HUES64 (cell line): ENCODE data around the gene NAPEPLD.
"Not testable (repeated sequence)": the region's sequence is repeated elsewhere in the genome, so short reads cannot be mapped to it uniquely, and the experiment has no call there.

Source experiments
- H3K27ac ChIP-seq: 2 replicates; pipeline ENCODE4 v1.7.0; 2013; ENCODE audit warnings: low read depth, low read length, inconsistent platforms
- H3K27me3 ChIP-seq: 2 replicates; pipeline ENCODE4 v1.6.1; 2013; ENCODE audit warnings: mild to moderate bottlenecking, low read length; ENCODE audit not compliant: insufficient read depth
- H3K36me3 ChIP-seq: 2 replicates; pipeline ENCODE4 v1.6.1; 2013; ENCODE audit warnings: mild to moderate bottlenecking, low read length; ENCODE audit not compliant: insufficient read depth
- H3K4me1 ChIP-seq: 2 replicates; pipeline ENCODE4 v1.6.1; 2013; ENCODE audit warnings: mild to moderate bottlenecking, low read length, moderate library complexity; ENCODE audit not compliant: insufficient read depth
- H3K4me3 ChIP-seq: 2 replicates; pipeline ENCODE4 v1.5.1; 2013; ENCODE audit warnings: mild to moderate bottlenecking, low read length, moderate library complexity
- H3K9ac ChIP-seq: 2 replicates; pipeline ENCODE4 v1.6.1; 2013; ENCODE audit warnings: mild to moderate bottlenecking, low read depth, low read length
- H3K9me3 ChIP-seq: 2 replicates; pipeline ENCODE4 v1.6.1; 2013; ENCODE audit warnings: low read depth, low read length; ENCODE audit not compliant: insufficient read depth
- WGBS: fragments of 150-250, 120-280 bp; methylation state at CpG from one replicate; pipeline ENCODE4 v1.1.7; 2013; ENCODE audit warnings: missing lambda C conversion rate; 5-methylcytosine and 5-hydroxymethylcytosine counted together

The NAPEPLD gene

DNA sequence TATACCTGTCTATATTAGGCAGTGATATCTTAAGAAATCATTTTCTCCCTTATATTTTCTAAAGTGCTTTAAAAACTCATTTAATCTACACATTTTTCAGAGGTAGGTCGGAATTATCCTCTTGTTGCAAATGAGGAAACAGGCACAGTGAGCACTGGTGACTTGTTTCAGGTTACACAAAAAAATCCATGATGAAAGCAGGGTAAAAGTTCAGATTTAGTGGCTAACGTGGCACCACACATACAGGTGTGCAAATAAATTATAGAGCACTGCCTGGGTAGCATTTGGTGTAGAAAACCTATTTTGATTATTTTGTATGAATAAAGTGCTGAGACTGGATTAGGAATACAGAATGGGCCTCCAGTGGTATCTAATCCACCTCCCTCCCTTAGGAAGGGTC, 47.4 kb downstream of the NAPEPLD start:
- 48% methylated on average over 2 of the region's 2 CpGs for WGBS
- Histone ChIP-seq H3K4me1 (peaks cover 5% of the 10 kb centered on the region; the same call in 1 of the 2 replicates), H3K27ac (no peak overlapping the region), H3K27me3 (no peaks in the 10 kb centered on the region), H3K9me3 (no peaks in the 10 kb centered on the region), H3K9ac (no peak overlapping the region), H3K36me3 (peaks cover 54% of the 10 kb centered on the region), H3K4me3 (no peak overlapping the region)

DNA sequence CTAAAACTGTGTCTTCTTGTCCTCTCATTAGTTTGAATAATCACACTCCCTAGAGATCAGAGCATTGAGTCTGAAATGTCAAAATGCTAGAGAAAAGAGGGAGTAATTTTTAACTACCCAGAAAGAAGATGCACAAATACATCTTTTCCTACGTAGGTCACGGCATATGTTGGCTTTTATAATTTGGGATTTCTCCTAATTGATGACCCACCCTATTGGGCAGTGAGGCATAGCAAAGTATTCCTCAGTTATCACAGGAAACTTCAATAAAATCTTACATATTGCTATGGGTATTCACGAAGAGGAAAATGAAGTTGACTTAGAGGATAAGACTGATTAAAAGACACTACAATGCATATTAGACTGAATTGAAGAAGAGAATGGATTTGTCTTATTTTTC, 48.6 kb downstream of the NAPEPLD start:
- Histone ChIP-seq H3K27ac (no peak overlapping the region), H3K4me1 (no peaks in the 10 kb centered on the region), H3K27me3 (no peaks in the 10 kb centered on the region), H3K36me3 (peaks cover 62% of the 10 kb centered on the region), H3K4me3 (no peak overlapping the region), H3K9ac (no peak overlapping the region), H3K9me3 (no peaks in the 10 kb centered on the region)
- WGBS = 90% methylated on average over 2 of the region's 3 CpGs

DNA sequence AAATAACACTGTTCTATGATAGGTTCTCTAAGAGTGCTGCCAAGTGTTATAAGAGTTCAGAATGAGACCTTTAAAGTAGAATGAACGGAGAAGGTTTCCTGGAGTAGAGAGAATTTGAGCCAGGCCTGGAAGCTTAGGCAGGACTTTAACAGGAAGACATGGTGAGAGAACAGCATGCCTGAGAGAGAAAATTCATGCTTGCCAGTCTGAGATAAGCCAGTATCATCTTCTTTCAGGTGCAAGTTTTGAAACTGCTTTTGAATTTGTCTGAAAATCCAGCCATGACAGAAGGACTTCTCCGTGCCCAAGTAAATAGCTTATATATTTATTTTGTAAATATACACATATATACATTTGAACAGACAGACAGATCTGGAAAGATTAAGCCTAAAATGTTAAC, 51.9 kb downstream of the NAPEPLD start:
- H3K36me3 ChIP-seq = peaks cover 76% of the 10 kb centered on the region
- H3K9me3 ChIP-seq = no peaks in the 10 kb centered on the region
- no peak overlapping the region for H3K27ac ChIP-seq
- no peak overlapping the region for H3K4me3 ChIP-seq
- no peaks in the 10 kb centered on the region for H3K4me1 ChIP-seq
- WGBS = 97% methylated on average over 1 of the region's 2 CpGs
- H3K27me3 ChIP-seq = no peaks in the 10 kb centered on the region
- H3K9ac ChIP-seq = no peak overlapping the region

DNA sequence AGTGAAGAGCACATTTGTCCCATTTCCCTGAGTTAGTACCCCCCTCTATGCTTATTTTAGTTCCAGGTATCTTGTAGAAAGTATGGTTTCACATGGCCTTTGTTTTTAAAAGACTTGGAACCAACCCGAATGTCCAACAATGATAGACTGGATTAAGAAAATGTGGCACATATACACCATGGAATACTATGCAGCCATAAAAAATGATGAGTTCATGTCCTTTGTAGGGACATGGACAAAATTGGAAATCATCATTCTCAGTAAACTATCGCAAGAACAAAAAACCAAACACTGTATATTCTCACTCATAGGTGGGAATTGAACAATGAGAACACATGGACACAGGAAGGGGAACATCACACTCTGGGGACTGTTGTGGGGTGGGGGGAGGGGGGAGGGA, 53.3 kb downstream of the NAPEPLD start:
- WGBS = no CpG with 5 or more reads among the region's 2 CpGs
- not testable (repeated sequence) for H3K27me3 ChIP-seq, H3K9ac ChIP-seq, H3K9me3 ChIP-seq, H3K4me3 ChIP-seq, H3K4me1 ChIP-seq, H3K27ac ChIP-seq
- peaks cover 74% of the 10 kb centered on the region for H3K36me3 ChIP-seq

DNA sequence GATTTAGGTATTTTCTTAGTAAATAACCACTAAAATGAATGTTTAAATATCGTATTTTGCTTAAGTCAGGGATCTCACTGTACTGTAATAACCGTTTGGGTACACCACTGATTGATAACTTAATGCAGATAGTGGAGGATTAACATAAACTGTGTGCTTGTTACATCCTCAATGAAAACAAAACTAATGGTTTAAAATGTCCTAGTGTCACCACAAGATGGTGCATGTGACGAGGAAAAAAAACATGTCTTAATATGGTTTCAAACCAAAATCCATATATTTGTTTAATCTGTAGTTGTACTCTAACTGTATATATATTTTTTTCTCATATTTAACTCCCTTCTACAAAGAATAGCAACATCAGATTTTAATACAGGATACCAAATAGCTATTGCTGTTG, 54.8 kb downstream of the NAPEPLD start:
- Histone ChIP-seq H3K9me3 (no peaks in the 10 kb centered on the region), H3K4me3 (no peak overlapping the region), H3K27me3 (no peaks in the 10 kb centered on the region), H3K36me3 (peaks cover 72% of the 10 kb centered on the region), H3K4me1 (no peaks in the 10 kb centered on the region), H3K9ac (no peak overlapping the region), H3K27ac (no peak overlapping the region)
- WGBS = 50% methylated on average over 2 of the region's 3 CpGs

DNA sequence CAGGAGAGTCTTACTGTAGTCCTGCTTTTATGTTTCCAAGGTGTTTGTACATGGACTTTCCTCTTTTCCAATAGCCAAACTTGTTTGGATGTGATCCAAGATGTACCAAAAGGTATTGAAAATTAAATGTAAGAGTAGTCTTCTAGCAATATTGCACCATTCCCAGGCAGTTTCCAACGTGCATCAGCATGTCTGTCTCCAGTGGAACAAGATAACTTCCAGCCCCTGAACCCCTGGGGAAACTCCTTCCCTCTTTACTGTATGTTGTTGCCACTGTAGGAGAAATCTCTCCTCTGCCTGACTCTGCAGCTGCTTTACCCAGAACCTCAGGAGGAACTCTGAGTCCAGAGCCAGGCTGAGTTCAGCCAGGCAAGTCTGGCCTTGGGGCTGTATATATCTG, 55.5 kb downstream of the NAPEPLD start:
- no peaks in the 10 kb centered on the region for H3K9me3 ChIP-seq
- 92% methylated on average over 1 of the region's 1 CpG for WGBS
- H3K9ac ChIP-seq = no peak overlapping the region
- H3K36me3 ChIP-seq = peaks cover 77% of the 10 kb centered on the region
- H3K27me3 ChIP-seq = no peaks in the 10 kb centered on the region
- no peaks in the 10 kb centered on the region for H3K4me1 ChIP-seq
- no peak overlapping the region for H3K4me3 ChIP-seq
- no peak overlapping the region for H3K27ac ChIP-seq

DNA sequence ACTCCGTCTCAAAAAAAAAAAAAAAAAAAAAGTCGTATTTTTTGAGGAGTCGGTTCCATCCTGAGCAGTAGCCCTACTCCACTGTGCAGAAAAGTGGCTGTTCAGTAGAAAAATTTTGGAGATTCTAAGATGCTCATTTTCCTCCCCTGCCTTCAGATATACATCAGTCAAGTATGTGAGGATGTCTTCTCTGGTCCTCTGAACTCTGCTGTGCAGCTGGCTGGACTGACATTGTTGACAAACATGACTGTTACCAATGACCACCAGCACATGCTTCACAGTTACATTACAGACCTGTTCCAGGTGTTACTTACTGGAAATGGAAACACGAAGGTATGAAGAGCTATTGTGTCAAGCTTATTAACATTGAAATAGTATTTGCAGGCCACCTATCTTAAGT, 56.6 kb downstream of the NAPEPLD start:
- not testable (repeated sequence) for H3K27ac ChIP-seq, H3K27me3 ChIP-seq, H3K9me3 ChIP-seq, H3K4me1 ChIP-seq, H3K9ac ChIP-seq, H3K4me3 ChIP-seq
- H3K36me3 ChIP-seq = peaks cover 81% of the 10 kb centered on the region
- WGBS = 40% methylated on average over 2 of the region's 4 CpGs

DNA sequence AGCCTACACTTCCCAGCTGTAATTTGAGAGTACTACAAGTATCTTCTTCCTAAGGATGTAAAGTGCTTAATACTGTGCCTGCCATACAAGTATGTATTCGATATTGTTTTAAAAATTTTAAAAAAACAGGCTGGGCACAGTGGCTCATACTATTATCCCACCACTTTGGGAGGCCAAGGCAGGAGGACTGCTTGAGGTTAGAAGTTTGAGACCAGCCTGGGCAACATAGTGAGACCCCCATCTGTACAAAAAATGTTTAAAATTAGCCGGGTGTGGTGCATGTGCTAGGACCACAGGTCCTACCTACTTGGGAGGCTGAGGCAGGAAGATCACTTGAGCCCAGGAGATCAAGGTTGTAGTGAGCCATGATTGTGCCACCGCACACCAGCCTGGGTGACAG, 65.7 kb downstream of the NAPEPLD start:
- Histone ChIP-seq H3K9ac (no peak overlapping the region), H3K27ac (no peak overlapping the region), H3K27me3 (no peaks in the 10 kb centered on the region), H3K36me3 (peaks cover 54% of the 10 kb centered on the region), H3K4me1 (peaks cover 15% of the 10 kb centered on the region), H3K4me3 (no peak overlapping the region), H3K9me3 (no peaks in the 10 kb centered on the region)
- 94% methylated on average over 2 of the region's 3 CpGs for WGBS

DNA sequence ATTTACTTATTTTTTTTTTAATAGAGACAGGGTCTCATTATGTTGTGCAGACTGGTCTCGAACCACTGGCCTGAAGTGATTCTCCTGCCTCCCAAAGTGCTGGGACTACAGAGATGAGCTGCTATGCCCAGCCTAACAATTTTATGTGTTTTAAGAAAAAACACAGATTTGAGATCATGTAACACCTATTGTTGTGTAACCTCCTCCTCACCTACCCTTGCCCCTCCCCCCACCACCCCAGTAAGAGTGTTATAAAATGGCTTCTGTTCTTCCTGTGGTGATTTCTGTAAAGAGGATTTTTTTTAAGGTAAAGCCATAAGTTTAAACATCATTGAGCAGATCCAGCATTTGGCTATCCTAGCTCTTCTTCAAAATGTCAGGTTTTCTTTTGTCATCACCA, 66.4 kb downstream of the NAPEPLD start:
- Histone ChIP-seq H3K4me3 (no peak overlapping the region), H3K4me1 (peaks cover 15% of the 10 kb centered on the region), H3K27ac (no peak overlapping the region), H3K27me3 (no peaks in the 10 kb centered on the region), H3K9ac (no peak overlapping the region), H3K36me3 (peaks cover 50% of the 10 kb centered on the region), H3K9me3 (no peaks in the 10 kb centered on the region)
- WGBS = 96% methylated on average over 1 of the region's 1 CpG

DNA sequence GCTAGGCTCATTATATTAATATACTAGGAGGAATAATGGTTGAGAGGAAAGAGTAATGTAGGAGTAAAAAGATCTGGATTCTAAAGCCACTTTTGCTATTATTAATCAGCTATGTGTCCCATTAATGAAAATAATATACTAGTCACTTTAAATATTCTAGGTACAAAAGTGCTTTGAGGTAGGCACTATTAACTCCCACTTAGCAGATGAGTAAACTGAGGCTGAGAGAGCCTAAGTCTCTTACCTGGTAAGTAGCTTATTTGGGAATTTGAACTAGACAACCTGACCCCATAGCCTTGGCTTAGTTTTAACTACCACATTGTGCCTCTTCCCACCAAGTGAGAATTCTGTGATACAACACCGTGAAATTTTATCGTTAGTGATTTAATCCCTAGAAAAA, 68.0 kb downstream of the NAPEPLD start:
- Histone ChIP-seq H3K4me1 (peaks cover 15% of the 10 kb centered on the region), H3K36me3 (peaks cover 35% of the 10 kb centered on the region)
- WGBS = no CpG with 5 or more reads among the region's 2 CpGs

DNA sequence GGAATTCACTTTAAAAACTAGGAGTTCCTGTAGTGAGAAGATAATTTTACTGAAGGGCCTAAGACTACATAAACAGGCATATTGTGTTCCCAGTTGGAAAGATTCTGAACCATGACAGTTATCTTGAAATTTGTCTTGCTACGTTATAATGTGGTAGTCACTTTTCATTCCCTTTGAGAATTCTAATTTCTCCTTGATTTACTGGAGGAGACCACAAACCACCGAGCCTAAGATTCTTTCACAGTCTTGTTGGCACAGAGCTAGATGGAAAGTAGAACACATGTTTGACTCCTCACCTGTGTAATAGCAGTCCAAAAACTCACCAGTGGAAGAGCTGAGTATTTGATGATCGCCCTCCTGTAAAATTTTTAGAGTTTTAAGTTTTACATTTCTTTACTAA, 69.1 kb downstream of the NAPEPLD start:
- H3K9ac ChIP-seq = no peak overlapping the region
- no peak overlapping the region for H3K27ac ChIP-seq
- H3K9me3 ChIP-seq = no peaks in the 10 kb centered on the region
- no peak overlapping the region for H3K4me3 ChIP-seq
- WGBS = 94% methylated on average over 3 of the region's 3 CpGs
- H3K4me1 ChIP-seq = peaks cover 15% of the 10 kb centered on the region
- H3K27me3 ChIP-seq = no peaks in the 10 kb centered on the region
- H3K36me3 ChIP-seq = peaks cover 30% of the 10 kb centered on the region

More for the DNA sequence above, 68.0 kb downstream of the NAPEPLD start:
- Histone ChIP-seq H3K9ac (no peak overlapping the region), H3K4me3 (no peak overlapping the region), H3K27me3 (no peaks in the 10 kb centered on the region), H3K9me3 (no peaks in the 10 kb centered on the region), H3K27ac (no peak overlapping the region)

DNA sequence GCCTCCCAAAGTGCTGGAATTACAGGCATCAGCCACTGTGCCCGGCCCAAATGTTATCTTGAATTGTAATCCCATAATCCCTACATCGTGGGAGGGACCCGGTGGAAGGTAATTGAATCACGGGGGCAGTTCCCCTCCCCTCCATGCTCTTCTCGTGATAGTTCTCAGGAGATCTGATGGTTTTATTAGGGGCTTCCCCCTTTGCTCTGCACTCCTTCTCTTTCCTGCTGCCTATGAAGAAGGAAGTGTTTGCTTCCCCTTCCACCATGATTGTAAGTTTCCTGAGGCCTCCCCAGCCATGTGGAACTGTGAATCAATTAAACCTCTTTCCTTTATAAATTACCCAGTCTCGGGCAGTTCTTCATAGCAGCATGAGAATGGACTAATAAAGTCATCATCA, 70.7 kb downstream of the NAPEPLD start:
- not testable (repeated sequence) for H3K9me3 ChIP-seq, H3K4me3 ChIP-seq, H3K27me3 ChIP-seq, H3K9ac ChIP-seq, H3K27ac ChIP-seq
- 93% methylated on average over 6 of the region's 6 CpGs for WGBS
- Histone ChIP-seq H3K36me3 (peaks cover 14% of the 10 kb centered on the region), H3K4me1 (peaks cover 23% of the 10 kb centered on the region)
